ENCODE results near the gene AOC1.
"Not testable (repeated sequence)": the region's sequence is repeated elsewhere in the genome, so short reads cannot be mapped to it uniquely, and the experiment has no call there.

The AOC1 gene

DNA sequence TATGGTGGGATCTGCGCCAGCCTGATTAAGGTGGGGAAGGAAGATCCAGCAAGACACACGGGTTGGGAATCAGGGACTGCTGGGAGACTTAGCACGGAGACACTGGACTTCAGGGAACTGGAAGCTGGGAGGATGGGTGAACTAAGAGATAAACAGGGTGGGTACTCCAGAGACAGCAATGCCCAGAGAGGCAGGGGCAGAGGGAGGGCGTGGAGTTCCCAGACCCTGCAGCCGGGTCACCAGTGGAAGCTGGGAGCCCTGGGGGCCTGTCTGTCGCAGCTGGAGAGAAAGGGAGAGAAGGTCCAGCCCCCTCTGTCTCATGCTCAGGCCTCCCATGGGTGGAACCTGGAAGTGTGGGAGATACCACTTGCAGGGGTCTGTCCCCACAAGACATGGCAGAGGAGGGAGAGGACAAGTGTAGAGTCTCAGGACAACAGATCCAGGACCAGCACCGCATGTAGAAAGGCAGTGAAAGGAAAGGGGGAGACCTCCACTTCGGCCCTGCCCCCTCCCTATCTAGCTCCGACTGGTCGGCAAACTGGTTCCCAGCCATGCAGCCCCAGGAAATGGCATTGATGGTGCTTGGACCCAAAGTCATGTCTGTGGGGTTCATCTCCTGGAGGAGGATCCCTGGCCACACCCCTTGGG lies 44.4 kb downstream of the AOC1 start:
- no peak for DNase-seq (ENCODE audit: insufficient read length, low spot score)
- no peak for FAIRE-seq

GRCh38 chr7:150897502-150898474 lies 45.5 kb downstream of the AOC1 start:
- FAIRE-seq (peak; percentile 23), DNase-seq (ENCODE audit: insufficient read length, low spot score) (no peak)

- DNase-seq (ENCODE audit: insufficient read length, low spot score) (peak; percentile 58), FAIRE-seq (peak; percentile 96)
These were observed 46.2 kb downstream of the AOC1 start for GRCh38 chr7:150898475-150899011.

GRCh38 chr7:150900675-150901074 lies 48.4 kb downstream of the AOC1 start:
- DNase-seq (ENCODE audit: insufficient read length, low spot score) (no peak), FAIRE-seq (no peak)

DNA sequence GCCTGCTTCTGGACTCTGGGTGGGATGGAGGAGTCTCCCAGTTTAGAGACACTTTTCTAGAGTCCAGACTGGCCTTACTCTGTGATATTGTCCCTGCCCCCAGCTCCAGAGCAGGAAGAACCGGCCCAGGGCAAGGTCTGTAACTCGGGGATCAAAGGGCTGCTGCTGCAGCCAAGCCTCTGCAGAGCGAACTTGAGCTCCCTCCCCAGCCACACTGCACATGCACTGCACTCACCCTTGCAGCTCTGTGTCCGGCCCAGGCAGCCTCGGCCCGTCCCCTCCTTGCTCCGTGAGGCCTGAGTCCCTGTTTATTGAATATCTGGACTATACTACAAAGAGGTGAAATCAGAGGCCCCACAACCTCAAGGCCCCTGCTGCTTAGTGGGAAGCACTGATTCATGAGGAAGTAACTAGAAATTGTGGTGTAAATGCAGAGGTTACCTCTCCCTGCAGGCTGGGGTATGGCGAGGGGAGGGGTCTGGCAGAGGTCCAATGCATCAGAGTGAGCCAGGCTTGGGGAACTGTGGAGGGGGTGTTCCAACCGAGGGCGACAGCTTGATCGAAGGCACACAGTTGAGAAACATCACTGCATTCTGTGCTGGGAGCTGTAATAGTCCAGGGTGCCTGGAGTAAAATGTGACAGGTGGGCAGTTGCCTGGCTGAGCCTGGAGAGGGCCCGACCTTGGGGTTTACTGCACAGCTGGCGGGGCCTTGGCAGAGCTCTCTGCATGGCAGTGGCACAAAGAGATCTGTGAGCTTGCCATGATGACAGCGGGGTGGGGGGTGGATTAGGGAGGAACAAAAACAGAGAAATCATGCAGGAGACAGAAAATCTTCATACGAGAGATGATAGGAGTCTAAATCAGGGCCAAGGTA lies 49.1 kb downstream of the AOC1 start:
- FAIRE-seq (no peak), DNase-seq (ENCODE audit: insufficient read length, low spot score) (no peak)

- FAIRE-seq: no peak
- DNase-seq (ENCODE audit: insufficient read length, low spot score): no peak
These were observed 50.0 kb downstream of the AOC1 start for GRCh38 chr7:150902078-150903033.

DNA sequence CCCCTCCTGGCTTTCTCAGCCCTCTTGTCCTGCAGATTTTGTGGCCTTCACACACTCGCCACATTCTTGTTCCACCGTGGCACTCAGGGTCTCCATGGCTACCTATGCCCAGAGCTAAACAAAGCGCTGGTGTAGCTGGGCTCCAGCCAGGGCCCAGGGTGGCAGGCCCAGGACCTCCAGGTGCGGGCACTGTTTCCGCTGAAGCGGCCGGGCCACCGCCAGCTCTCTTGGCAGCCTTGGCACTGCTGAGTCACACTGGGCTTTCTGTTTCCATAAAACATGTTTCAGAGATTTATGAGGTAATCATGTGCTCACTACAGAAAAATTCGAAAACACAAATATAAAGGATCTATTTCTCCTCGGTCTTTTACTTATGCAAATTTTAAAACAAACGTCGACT lies 51.3 kb downstream of the AOC1 start:
- FAIRE-seq (no peak), DNase-seq (ENCODE audit: insufficient read length, low spot score) (no peak)

DNA sequence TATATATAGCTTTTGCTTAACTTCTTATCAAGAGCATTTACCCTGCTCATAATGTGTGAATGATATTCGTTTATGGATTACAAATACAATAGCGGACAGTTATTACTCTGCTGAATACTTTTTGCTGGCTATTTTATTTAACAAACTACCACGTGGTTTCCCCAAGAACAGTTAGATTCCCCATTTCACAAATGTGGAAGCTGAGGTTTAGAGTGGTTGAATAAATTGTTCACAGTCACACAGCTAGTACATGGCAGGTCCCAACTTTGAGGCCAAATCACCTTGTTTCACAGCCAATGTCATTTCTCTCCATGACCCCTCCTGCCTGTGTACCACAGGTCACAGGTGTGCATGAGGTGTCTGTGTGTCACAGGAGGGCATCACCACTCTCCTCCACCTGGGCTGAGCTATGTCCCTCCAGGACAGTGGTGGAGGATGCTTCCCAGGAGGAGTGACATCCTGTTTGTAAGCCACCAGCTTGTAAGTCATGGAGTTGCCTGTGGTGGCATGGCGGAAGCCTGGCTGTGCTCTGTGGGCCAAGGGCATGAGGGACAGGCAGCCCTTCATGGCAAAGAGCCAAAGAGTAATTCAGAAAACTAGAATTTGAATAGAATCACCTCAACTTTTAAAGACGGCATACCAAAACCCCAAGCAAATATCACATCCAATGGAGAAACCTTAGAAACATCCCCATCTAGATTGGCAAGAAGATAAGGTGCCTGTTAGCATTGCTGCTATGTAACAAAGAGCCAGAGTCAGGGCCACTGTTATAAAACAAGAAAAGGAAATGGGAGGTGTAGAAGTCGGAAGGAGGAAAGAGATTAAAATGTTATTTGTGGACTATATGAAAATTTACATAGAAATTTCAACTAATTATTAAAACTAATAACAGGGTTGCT lies 51.9 kb downstream of the AOC1 start:
- no peak for FAIRE-seq
- DNase-seq (ENCODE audit: insufficient read length, low spot score): no peak

DNA sequence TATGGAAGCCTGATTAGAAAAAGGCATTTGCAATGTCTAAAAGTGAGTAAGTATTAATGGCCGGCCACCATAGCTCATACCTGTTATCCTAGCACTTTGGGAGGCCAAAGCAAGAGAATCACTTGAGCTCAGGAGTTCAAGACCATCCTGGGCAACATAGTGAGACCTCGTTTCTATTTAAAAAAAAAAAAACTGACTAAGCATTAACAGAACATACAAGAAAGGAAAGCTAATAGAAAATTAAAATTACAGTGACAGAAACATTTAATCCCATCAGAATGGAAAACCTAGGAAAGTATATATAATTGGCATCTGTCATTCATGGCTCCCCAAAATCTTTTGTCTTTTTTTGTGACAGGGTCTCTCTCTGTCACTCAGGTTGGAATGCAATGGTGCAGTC lies 55.9 kb downstream of the AOC1 start:
- DNase-seq (ENCODE audit: insufficient read length, low spot score) (no peak), FAIRE-seq (no peak)

DNA sequence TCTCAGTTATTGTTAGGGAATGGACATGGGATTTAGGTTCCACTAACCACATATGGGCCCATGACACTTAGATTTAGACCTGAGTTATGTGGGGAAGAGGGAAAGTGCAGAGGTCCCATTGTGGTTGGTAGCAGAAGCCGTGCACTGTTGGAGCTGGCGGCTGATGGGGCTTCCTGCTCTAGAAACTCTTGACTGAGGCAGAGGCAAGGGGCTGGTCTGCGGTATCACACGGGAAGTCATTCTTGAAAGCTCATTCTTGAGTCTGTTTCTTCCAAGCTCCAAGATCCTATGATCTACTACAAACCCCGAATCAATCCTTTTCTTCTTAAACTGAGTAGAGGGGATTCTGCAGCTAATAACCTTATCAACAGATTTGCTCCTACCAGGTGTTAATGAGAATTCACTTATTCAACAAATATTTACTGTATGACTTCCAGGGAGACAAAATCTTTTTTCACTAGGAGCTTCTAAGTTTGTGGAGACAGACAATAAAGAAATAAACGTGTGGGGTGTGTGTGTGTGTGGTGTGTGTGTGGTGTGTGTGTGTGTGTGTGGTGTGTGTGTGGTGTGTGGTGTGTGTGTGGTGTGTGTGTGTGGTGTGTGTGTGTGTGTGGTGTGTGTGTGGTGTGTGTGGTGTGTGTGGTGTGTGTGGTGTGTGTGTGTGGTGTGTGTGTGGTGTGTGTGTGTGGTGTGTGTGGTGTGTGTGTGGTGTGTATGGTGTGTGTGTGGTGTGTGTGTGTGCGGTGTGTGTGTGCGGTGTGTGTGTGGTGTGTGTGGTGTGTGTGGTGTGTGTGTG lies 57.1 kb downstream of the AOC1 start:
- DNase-seq (ENCODE audit: insufficient read length, low spot score) (no peak), FAIRE-seq (no peak)

DNA sequence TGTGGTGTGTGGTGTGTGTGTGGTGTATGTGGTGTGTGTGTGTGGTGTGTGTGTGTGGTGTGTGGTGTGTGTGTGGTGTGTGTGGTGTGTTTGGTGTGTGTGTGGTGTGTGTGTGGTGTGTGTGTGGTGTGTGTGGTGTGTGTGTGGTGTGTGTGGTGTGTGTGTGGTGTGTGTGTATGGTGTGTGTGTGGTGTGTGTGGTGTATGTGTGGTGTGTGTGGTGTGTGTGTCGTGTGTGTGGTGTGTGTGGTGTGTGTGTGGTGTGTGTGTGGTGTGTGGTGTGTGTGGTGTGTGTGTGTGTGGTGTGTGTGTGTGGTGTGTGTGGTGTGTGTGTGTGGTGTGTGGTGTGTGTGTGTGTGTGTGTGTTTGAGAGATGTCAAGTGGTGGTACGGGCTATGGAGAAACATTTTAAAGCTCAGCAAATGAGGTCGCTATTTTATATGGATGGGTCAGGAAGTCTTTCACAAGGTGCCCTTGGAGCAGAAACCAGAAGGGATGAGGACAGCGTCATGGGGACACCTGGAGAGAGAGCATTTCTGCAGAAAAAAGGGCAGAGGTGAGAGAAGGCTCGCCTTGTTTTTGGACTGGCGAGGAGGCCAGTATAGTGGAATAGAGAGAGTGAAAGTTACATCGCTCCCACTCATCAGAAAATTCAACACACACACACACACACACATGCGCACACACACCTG lies 58.1 kb downstream of the AOC1 start:
- not testable (repeated sequence) for FAIRE-seq; DNase-seq (ENCODE audit: insufficient read length, low spot score)

GRCh38 chr7:150910996-150911422 lies 58.7 kb downstream of the AOC1 start:
- no peak for FAIRE-seq
- DNase-seq (ENCODE audit: insufficient read length, low spot score): no peak

Data from GM19239 (cell line).